GM06990 (cell line): ENCODE measurements around the gene NHS.

Experiments
- DNase-seq: peaks from one replicate; pipeline ENCODE4 v3.0.0-alpha.2; 2011; ENCODE audit not compliant: insufficient read length; ENCODE audit errors: extremely low read depth
- H3K27me3 ChIP-seq: replicated peaks from 2 replicates; pipeline ENCODE4 v1.6.0; 2011; ENCODE audit warnings: low read length; ENCODE audit not compliant: control insufficient read depth, insufficient read depth
- H3K36me3 ChIP-seq: 2 replicates; pipeline ENCODE4 v1.5.1; 2011; ENCODE audit warnings: low read length; ENCODE audit not compliant: control insufficient read depth, insufficient read depth
- H3K4me3 ChIP-seq: replicated peaks from 2 replicates; pipeline ENCODE4 v1.5.1; 2011; ENCODE audit warnings: low read depth, mild to moderate bottlenecking, control low read depth, low read length
- CTCF ChIP-seq: IDR thresholded peaks from 2 replicates; pipeline ENCODE4 v1.5.1; 2011; ENCODE audit warnings: low read length, control low read depth, mild to moderate bottlenecking, inconsistent platforms; ENCODE audit not compliant: insufficient read depth, poor library complexity, severe bottlenecking

Gene NHS

GRCh38 chrX:17769701-17770269 is 394.8 kb downstream of the NHS start:
- TF ChIP-seq CTCF = no peak
- DNase-seq = no peak
- no peak overlapping the region for H3K4me3 ChIP-seq
- peaks cover 1% of the 10 kb centered on the region; the same call in 1 of the 2 replicates for H3K27me3 ChIP-seq
- no peaks in the 10 kb centered on the region for H3K36me3 ChIP-seq

DNA sequence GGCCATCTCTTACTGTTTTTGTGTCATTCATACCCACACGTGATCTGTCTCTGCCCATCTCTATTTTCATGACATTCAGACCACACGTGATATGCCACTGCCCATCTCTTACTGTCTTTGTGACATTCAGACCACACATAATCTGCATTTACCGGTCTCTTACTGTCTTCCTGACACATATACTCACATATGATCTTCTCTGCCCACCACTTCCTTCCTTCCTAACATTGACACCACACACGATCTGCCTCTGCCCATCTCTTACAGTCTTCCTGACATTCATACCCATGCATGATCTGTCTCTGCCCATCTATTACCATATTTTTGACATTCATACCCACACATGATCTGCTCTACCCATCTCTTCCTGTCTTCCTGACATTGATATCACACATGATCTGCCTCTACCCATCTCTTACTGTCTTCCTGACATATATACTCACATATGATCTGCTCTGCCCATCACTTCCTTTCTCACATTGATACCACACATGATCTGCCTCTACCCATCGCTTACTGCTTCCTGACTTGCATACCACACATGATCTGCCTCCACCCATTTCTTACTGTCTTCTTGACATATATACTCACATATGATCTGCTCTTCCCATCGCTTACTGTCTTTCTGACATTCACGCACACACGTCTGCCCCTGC is 398.3 kb downstream of the NHS start:
- Histone ChIP-seq H3K4me3 (no peak overlapping the region), H3K27me3 (0 out of 2 replicates have a peak, but pooled peaks cover 1% of the 10 kb centered on the region), H3K36me3 (no peaks in the 10 kb centered on the region)
- DNase-seq = no peak
- TF ChIP-seq CTCF = no peak

- Histone ChIP-seq H3K4me3 (no peak overlapping the region), H3K36me3 (no peaks in the 10 kb centered on the region), H3K27me3 (0 out of 2 replicates have a peak, but pooled peaks cover 1% of the 10 kb centered on the region)
- no peak for DNase-seq
- TF ChIP-seq CTCF = no peak
Measured at GRCh38 chrX:17774053-17774452, 399.1 kb downstream of the NHS start.

DNA sequence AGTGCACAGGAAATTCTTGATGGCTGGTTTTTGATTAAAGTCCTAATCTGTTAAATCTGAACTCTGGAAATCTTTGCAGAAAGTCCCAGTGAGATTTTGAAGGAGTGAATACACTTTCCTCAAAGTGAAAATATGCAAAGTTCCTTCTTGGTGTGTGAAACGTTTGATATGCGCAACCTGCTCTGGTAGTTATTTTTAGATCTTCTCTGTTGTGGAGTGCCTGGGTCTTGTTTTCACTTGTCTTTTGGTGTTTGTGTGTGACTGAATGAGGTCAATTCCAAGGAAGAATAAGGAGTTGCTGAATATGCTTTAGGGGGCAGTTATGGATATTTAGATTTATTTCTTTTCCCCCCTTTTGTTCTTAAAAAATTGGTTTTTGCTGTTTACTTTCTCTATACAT is 404.0 kb downstream of the NHS start:
- H3K36me3 ChIP-seq = no peaks in the 10 kb centered on the region
- no peak for TF ChIP-seq CTCF
- no peaks in the 10 kb centered on the region for H3K27me3 ChIP-seq
- H3K4me3 ChIP-seq = no peak overlapping the region
- DNase-seq = no peak

- no peak for DNase-seq
- no peaks in the 10 kb centered on the region for H3K36me3 ChIP-seq
- no peak for TF ChIP-seq CTCF
Measured at GRCh38 chrX:17779434-17779833, 404.4 kb downstream of the NHS start.

More at GRCh38 chrX:17779434-17779833, 404.4 kb downstream of the NHS start:
- no peak overlapping the region for H3K4me3 ChIP-seq
- H3K27me3 ChIP-seq = no peaks in the 10 kb centered on the region
